Endometrial microvascular endothelial cells (primary cell): ENCODE results near the gene ADGRG7. TPM values are rescaled to one million over a fixed set of nuclear protein-coding genes. Genes with fewer than 3 reads are reported as not detected.

ENCODE experiments used
- in situ Hi-C: cut with HindIII; loops from 2 replicates; pipeline ENCODE4 v1.10.0; 2017; ENCODE audit warnings: low sequenced_read_pairs, low pct_unique_long_range_greater_than_20kb; ENCODE audit errors: inconsistent ontology term
- total RNA-seq: library from RNA; depleted of rRNA; stranded (reverse); fragments of >200 nt; gene quantifications from one replicate; pipeline ENCODE4 v1.2.3, GENCODE V29; 2015; ENCODE audit errors: inconsistent ontology term

Gene ADGRG7
- total RNA-seq, 1 donor from 2014 or later, result not detected

- in situ Hi-C loops, result no loop called here
These were observed 18.6 kb upstream of the ADGRG7 start for GRCh38 chr3:100590840-100591147.

- in situ Hi-C loops, result no loop called here
These were observed 18.0 kb upstream of the ADGRG7 start for GRCh38 chr3:100591411-100591810.

DNA sequence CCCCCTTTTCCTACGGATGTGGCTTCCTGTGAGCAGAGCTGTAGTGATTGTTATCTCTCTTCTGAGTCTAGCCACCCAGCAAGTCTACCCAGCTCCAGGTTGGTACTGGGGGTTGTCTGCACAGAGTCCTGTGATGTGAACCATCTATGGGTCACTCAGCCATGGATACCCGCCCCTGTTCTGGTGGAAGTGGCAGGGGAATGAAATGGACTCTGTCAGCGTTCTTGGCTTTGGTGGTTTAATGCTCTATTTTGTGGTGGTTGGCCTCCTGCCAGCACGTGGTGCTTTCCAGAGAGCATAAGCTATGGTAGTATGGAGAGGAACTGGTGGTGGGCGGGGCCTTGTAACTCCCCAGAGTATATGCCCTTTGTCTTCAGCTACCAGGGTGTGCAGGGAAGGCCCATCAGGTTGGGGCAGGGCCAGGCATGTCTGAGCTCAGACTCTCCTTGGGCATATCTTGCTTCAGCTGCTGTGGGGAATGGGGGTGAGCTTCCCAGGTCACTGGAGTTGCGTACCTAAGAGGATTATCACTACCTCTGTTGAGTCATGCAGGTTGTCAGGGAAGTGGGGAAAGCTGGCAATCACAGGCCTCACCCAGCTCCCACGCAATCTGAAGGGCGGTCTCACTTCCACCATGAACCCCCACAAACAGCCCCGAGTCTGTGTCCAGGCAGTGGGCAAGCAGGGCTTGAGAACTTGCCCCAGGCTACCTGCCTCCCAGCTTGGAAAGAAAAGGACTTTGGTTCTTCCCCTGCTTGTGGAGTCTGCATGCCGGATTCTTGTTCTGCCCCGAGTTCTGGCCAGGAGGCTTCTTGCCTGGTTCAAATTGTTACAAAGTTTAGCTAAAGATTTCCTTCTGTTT, 9.0 kb upstream of the ADGRG7 start:
- in situ Hi-C loops, result no loop called here

DNA sequence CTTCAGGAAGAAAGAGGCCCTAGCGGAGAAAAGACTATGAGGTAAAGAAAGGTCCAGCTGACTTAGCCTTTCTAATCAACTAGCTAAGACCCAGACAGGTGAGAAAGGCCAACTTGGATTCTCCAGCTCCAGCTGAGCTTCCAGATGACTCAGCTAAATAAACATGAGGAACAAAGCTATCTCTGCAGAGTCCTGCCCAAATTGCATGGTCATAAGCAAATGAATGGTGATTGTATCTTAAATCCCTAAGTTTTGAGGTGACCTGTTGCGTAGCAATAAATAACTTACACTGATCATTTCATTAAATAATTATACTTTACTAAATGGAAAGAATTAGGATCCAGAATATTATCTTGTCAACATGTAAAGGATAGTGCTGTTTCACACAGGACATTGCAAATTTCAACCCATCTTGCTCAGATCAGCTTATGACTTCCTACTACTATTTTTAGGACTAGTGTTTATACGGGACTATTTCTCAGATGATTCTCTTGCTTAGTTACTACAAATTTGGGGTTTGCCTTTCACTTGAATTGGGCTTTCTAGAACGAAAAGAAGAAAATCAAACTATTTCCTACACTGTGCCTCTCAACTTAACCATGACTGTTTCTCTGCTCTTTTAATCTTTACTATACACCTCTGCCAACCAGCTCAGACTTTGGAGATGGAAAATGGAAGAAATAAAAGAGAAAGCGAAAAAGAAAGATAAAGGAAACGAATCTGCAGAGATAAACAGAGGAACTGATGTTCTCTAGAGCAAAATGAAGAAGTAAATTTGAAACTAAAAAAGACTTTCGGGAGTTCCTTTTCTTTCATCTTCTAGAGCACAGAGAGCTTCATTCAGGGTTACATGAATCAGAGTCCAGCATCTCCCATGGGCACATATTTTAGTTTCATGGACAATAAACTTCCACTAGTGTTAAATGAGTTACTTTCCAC, 6.6 kb upstream of the ADGRG7 start:
- in situ Hi-C loops, result no loop called here

- in situ Hi-C loops, result no loop called here
These were observed 5.9 kb upstream of the ADGRG7 start for GRCh38 chr3:100603469-100603868.

DNA sequence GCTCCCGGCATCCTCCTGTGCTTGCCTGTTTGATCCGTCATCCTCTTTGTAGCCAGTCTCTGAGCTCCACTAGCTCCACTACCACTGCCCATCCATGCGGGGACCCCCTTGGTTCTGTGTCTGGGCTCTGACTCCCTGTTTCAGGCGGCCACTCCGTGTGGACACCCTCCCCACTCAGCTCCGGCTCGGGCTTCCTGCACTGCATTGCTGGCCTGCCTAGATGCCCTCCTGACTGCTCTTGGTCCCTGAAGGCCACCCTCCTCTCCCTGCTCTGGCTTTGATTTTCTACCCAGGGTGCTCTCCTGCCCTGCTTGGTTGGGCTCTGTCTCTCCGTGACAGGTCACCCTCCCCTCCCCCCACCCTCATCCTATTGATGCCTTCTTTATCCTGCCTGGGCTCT, 4.0 kb upstream of the ADGRG7 start:
- in situ Hi-C loops, result no loop called here

DNA sequence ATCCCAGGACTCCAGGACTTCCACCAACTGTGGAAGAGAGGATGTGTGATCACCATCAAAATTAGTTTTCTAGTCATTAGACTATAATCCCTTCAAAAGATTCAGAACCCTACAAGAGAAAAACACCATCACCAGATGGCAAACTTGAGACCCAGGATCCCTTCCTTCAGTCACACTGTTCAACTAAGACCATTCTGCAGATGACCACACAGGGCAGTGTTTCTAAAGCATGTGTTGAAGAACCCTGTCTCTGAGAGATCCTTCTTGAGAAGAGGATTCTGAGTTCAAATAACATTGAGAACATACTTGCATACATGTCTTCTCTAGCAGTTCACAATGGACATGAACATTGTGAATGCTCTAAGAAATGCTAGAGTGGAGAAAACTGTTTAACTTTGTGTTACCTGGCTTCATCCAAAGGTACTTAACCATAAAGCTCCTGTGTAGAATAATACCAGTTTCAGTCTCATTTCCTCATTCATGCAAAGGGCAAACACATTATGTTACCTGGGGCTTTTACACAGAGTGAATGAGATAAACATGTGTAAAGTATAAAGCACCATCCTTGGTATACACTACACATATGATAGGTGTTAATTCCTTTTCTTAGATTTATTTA, 2.4 kb upstream of the ADGRG7 start:
- in situ Hi-C loops, result no loop called here

DNA sequence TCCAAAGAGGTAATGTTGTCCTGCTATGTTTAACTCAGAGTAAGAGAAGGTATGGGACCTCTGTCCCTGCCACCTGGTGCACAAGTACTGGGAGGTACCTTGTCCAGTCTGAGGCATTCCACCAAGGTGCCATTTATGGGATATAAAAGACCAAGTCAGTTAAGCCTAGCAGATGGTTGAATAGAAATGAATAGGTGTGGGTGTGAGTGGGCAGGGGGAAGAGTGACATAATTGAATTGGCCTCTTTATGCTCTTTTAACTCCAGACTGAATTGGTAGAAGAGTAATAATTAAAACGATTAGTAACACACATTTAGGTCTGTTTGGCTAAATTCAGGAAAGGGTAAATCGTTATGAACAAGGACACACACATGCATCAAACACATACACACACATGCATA, 562 bp downstream of the ADGRG7 start:
- in situ Hi-C loops, result no loop called here

- in situ Hi-C loops, result no loop called here
These were observed 1.8 kb downstream of the ADGRG7 start for GRCh38 chr3:100611221-100611620.

- in situ Hi-C loops, result no loop called here
These were observed 4.5 kb downstream of the ADGRG7 start for GRCh38 chr3:100613721-100614390.

DNA sequence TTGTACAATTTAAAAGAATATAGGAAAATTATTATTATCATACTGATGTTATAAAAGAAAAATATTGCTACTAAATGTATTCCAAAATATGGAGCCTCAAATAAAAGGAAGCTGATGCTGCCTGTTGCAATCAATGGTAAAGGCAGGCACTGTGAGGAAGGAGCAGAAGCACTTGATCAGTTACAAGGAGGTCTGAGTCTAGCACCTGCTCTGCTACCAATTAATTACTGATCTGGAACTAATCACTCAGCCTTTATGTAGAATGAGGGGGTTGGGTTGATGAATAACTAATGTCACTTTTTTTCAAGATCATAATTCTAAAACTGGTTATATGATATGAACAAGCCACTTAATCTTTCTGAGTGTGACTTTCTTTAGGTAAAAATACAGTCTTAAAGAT, 5.5 kb downstream of the ADGRG7 start:
- in situ Hi-C loops, result no loop called here

DNA sequence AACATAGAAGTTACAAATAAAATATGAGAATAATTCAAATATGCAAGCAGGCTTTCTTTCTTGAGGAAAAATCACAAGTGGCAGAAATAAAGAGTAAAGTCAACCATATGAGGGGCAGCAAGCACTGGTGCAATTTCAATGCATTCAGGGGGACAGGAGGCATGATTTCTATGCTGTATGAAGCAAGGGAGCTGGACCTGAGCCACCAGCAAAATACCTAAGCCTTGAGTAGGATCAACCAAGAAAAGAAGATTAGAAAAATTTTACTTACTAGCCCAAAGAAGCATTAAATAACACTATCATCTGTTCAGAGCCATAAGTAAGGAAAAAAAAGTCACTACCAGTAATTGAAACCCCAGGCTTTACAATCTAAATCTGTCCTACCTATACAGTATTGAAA, 6.3 kb downstream of the ADGRG7 start:
- in situ Hi-C loops, result no loop called here

GRCh38 chr3:100621251-100621650, 11.8 kb downstream of the ADGRG7 start:
- in situ Hi-C loops, result no loop called here

GRCh38 chr3:100627491-100627890, 18.1 kb downstream of the ADGRG7 start:
- in situ Hi-C loops, result no loop called here

- in situ Hi-C loops, result no loop called here
These were observed 20.2 kb downstream of the ADGRG7 start for GRCh38 chr3:100629421-100630127.

GRCh38 chr3:100630664-100631063, 21.3 kb downstream of the ADGRG7 start:
- in situ Hi-C loops, result no loop called here

DNA sequence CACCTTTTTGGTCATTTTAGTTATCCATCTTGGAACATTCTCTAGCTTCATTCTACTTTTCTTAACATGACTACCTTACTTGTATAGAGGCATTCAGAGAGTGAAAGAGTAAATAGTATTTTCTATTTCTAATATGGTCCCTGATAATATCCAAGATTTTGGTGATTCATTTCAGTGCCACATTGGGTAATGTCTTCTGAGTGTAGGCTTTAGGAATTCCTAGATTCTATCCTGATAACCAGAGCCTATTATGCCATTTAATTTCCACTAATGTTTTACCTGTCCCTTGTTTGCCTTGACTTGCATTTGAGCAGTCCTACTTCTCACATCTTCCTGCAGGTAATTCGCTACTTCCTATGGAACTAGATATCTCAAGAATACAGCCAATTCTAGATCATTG, 21.8 kb downstream of the ADGRG7 start:
- in situ Hi-C loops, result no loop called here

GRCh38 chr3:100634493-100635272, 25.3 kb downstream of the ADGRG7 start:
- in situ Hi-C loops, result no loop called here
